Sigmoid colon (tissue), 4 donors: Measurements from ENCODE around the gene PLEKHG4B.

Experiments used
- CTCF ChIP-seq, 4 experiments: fragments of 450-650 bp in 3 of 4; fragments of 200-600 bp in 1 of 4; IDR thresholded peaks; one replicate each; pipeline ENCODE4 v1.5.1; 2016 to 2019; ENCODE audit warnings: antibody characterized with exemption in 4 of 4, mild to moderate bottlenecking in 3 of 4, moderate library complexity in 2 of 4
- EP300 ChIP-seq, 4 donors: sonication (generic); formaldehyde crosslinking; IDR thresholded peaks; one replicate each; pipeline ENCODE4 v1.6.1; 2017; ENCODE audit warnings: antibody characterized with exemption in 4 of 4
- POLR2A ChIP-seq, 2 donors: fragments of 450-650 bp; IDR thresholded peaks; one replicate each; pipeline ENCODE4 v1.6.1; 2016; ENCODE audit warnings: antibody characterized with exemption in 2 of 2, mild to moderate bottlenecking in 2 of 2, moderate library complexity in 2 of 2
- POLR2AphosphoS5 ChIP-seq, 4 donors: sonication (generic); formaldehyde crosslinking; IDR thresholded peaks; one replicate each; pipeline ENCODE4 v1.6.1; 2017; ENCODE audit warnings: antibody characterized with exemption in 4 of 4

- TF ChIP-seq CTCF (IDR thresholded peaks at IDR 0.05) (no peak), EP300 (IDR thresholded peaks at IDR 0.05) (no peak), POLR2A (IDR thresholded peaks at IDR 0.05) (no peak), POLR2AphosphoS5 (IDR thresholded peaks at IDR 0.05) (no peak)
These were observed 1.4 kb downstream of the PLEKHG4B start for GRCh38 chr5:93221-93980.
